Measurements from ENCODE around the gene LBHD2. TPM values are rescaled to one million over a fixed set of nuclear protein-coding genes. Genes with fewer than 3 reads are reported as not detected.

Gene LBHD2
- total RNA-seq, 1 donor from 2014 or later, result not detected

- Mint-ChIP-seq H3K4me3 (ENCODE audit: low read depth) (no peak overlapping the region), H3K9me3 (no peaks in the 10 kb centered on the region), H3K36me3 (ENCODE audit: low read depth) (no peaks in the 10 kb centered on the region), H3K27me3 (ENCODE audit: low read depth) (peaks cover 31% of the 10 kb centered on the region), H3K4me1 (ENCODE audit: low read depth) (no peaks in the 10 kb centered on the region), H3K27ac (no peak overlapping the region)
- intact Hi-C loops (cut with micrococcal nuclease), result no loop called here
- no peak for DNase-seq (ENCODE audit: low spot score)
Measured at GRCh38 chr14:103124501-103125001, 40.5 kb downstream of the LBHD2 start.

- no peaks in the 10 kb centered on the region for H3K36me3 Mint-ChIP-seq (ENCODE audit: low read depth)
- no peak overlapping the region for H3K4me3 Mint-ChIP-seq (ENCODE audit: low read depth)
- intact Hi-C loops (cut with micrococcal nuclease), result no loop called here
- DNase-seq (ENCODE audit: low spot score), result no peak
- peaks cover 24% of the 10 kb centered on the region for H3K27me3 Mint-ChIP-seq (ENCODE audit: low read depth)
- H3K27ac Mint-ChIP-seq, result no peak overlapping the region
- no peaks in the 10 kb centered on the region for H3K4me1 Mint-ChIP-seq (ENCODE audit: low read depth)
- no peaks in the 10 kb centered on the region for H3K9me3 Mint-ChIP-seq
Measured at GRCh38 chr14:103125098-103126070, 41.4 kb downstream of the LBHD2 start.

- Mint-ChIP-seq H3K9me3 (no peaks in the 10 kb centered on the region), H3K36me3 (ENCODE audit: low read depth) (no peaks in the 10 kb centered on the region), H3K4me1 (ENCODE audit: low read depth) (no peaks in the 10 kb centered on the region), H3K27ac (no peak overlapping the region), H3K27me3 (ENCODE audit: low read depth) (peaks cover 17% of the 10 kb centered on the region), H3K4me3 (ENCODE audit: low read depth) (no peak overlapping the region)
- intact Hi-C loops (cut with micrococcal nuclease), result no loop called here
- DNase-seq (ENCODE audit: low spot score), result no peak
Measured at GRCh38 chr14:103126088-103126872, 42.3 kb downstream of the LBHD2 start.

GRCh38 chr14:103126873-103127304, 42.9 kb downstream of the LBHD2 start:
- intact Hi-C loops (cut with micrococcal nuclease), result no loop called here
- Mint-ChIP-seq H3K4me1 (ENCODE audit: low read depth) (no peaks in the 10 kb centered on the region), H3K27me3 (ENCODE audit: low read depth) (peaks cover 14% of the 10 kb centered on the region), H3K27ac (no peak overlapping the region), H3K4me3 (ENCODE audit: low read depth) (no peak overlapping the region), H3K36me3 (ENCODE audit: low read depth) (no peaks in the 10 kb centered on the region), H3K9me3 (no peaks in the 10 kb centered on the region)
- no peak for DNase-seq (ENCODE audit: low spot score)

- Mint-ChIP-seq H3K9me3 (no peaks in the 10 kb centered on the region), H3K4me3 (ENCODE audit: low read depth) (no peak overlapping the region), H3K27me3 (ENCODE audit: low read depth) (peaks cover 9% of the 10 kb centered on the region), H3K4me1 (ENCODE audit: low read depth) (no peaks in the 10 kb centered on the region), H3K27ac (no peak overlapping the region), H3K36me3 (ENCODE audit: low read depth) (no peaks in the 10 kb centered on the region)
- intact Hi-C loops (cut with micrococcal nuclease), result no loop called here
- no peak for DNase-seq (ENCODE audit: low spot score)
Measured at GRCh38 chr14:103127356-103127755, 43.3 kb downstream of the LBHD2 start.

- no peak for DNase-seq (ENCODE audit: low spot score)
- intact Hi-C loops (cut with micrococcal nuclease), result no loop called here
- no peaks in the 10 kb centered on the region for H3K9me3 Mint-ChIP-seq
- no peaks in the 10 kb centered on the region for H3K4me1 Mint-ChIP-seq (ENCODE audit: low read depth)
- no peaks in the 10 kb centered on the region for H3K36me3 Mint-ChIP-seq (ENCODE audit: low read depth)
- H3K4me3 Mint-ChIP-seq (ENCODE audit: low read depth), result no peak overlapping the region
- no peak overlapping the region for H3K27ac Mint-ChIP-seq
- peaks cover 8% of the 10 kb centered on the region for H3K27me3 Mint-ChIP-seq (ENCODE audit: low read depth)
Measured at GRCh38 chr14:103127861-103128598, 44.0 kb downstream of the LBHD2 start.

- Mint-ChIP-seq H3K36me3 (ENCODE audit: low read depth) (no peaks in the 10 kb centered on the region), H3K27me3 (ENCODE audit: low read depth) (peaks cover 8% of the 10 kb centered on the region), H3K9me3 (no peaks in the 10 kb centered on the region), H3K27ac (no peak overlapping the region), H3K4me1 (ENCODE audit: low read depth) (no peaks in the 10 kb centered on the region), H3K4me3 (ENCODE audit: low read depth) (no peak overlapping the region)
- no peak for DNase-seq (ENCODE audit: low spot score)
- intact Hi-C loops (cut with micrococcal nuclease), result no loop called here
Measured at GRCh38 chr14:103128631-103129300, 44.8 kb downstream of the LBHD2 start.

- Mint-ChIP-seq H3K27me3 (ENCODE audit: low read depth) (peaks cover 2% of the 10 kb centered on the region), H3K9me3 (no peaks in the 10 kb centered on the region), H3K36me3 (ENCODE audit: low read depth) (no peaks in the 10 kb centered on the region), H3K4me3 (ENCODE audit: low read depth) (no peak overlapping the region), H3K27ac (no peak overlapping the region), H3K4me1 (ENCODE audit: low read depth) (no peaks in the 10 kb centered on the region)
- intact Hi-C loops (cut with micrococcal nuclease), result no loop called here
- no peak for DNase-seq (ENCODE audit: low spot score)
Measured at GRCh38 chr14:103129301-103130016, 45.4 kb downstream of the LBHD2 start.

GRCh38 chr14:103130017-103130764, 46.2 kb downstream of the LBHD2 start:
- no peak for DNase-seq (ENCODE audit: low spot score)
- intact Hi-C loops (cut with micrococcal nuclease), result no loop called here
- no peak overlapping the region for H3K4me3 Mint-ChIP-seq (ENCODE audit: low read depth)
- H3K27ac Mint-ChIP-seq, result no peak overlapping the region
- peaks cover 2% of the 10 kb centered on the region for H3K27me3 Mint-ChIP-seq (ENCODE audit: low read depth)
- no peaks in the 10 kb centered on the region for H3K36me3 Mint-ChIP-seq (ENCODE audit: low read depth)
- no peaks in the 10 kb centered on the region for H3K9me3 Mint-ChIP-seq
- no peaks in the 10 kb centered on the region for H3K4me1 Mint-ChIP-seq (ENCODE audit: low read depth)

- no peaks in the 10 kb centered on the region for H3K9me3 Mint-ChIP-seq
- no peaks in the 10 kb centered on the region for H3K36me3 Mint-ChIP-seq (ENCODE audit: low read depth)
- no peak for DNase-seq (ENCODE audit: low spot score)
- H3K4me1 Mint-ChIP-seq (ENCODE audit: low read depth), result no peaks in the 10 kb centered on the region
- no peaks in the 10 kb centered on the region for H3K27me3 Mint-ChIP-seq (ENCODE audit: low read depth)
- no peak overlapping the region for H3K4me3 Mint-ChIP-seq (ENCODE audit: low read depth)
- no peak overlapping the region for H3K27ac Mint-ChIP-seq
- intact Hi-C loops (cut with micrococcal nuclease), result no loop called here
Measured at GRCh38 chr14:103130965-103131364, 47.0 kb downstream of the LBHD2 start.

GRCh38 chr14:103131580-103131979, 47.6 kb downstream of the LBHD2 start:
- H3K36me3 Mint-ChIP-seq (ENCODE audit: low read depth), result no peaks in the 10 kb centered on the region
- H3K9me3 Mint-ChIP-seq, result no peaks in the 10 kb centered on the region
- H3K4me3 Mint-ChIP-seq (ENCODE audit: low read depth), result no peak overlapping the region
- no peak overlapping the region for H3K27ac Mint-ChIP-seq
- H3K4me1 Mint-ChIP-seq (ENCODE audit: low read depth), result no peaks in the 10 kb centered on the region
- no peaks in the 10 kb centered on the region for H3K27me3 Mint-ChIP-seq (ENCODE audit: low read depth)
- DNase-seq (ENCODE audit: low spot score), result no peak
- intact Hi-C loops (cut with micrococcal nuclease), result no loop called here

Data from activated T-helper 2 cell treated with anti-CD3 and anti-CD28 coated beads, Interferon-gamma antibody, Interleukin-2, Interleukin-4, amounts not matched to agents 10 μg/mL and 5 μg/mL and 100 μg/mL, durations not matched to agents 14 hours and 24 hours and 36 hours (primary cell).